ENCODE measurements around the gene HMGCS2. TPM values are rescaled to one million over a fixed set of nuclear protein-coding genes. Genes with fewer than 3 reads are reported as not detected.
A peak's percentile ranks its signal among the peaks of the same experiment; 100 is the strongest.

The HMGCS2 gene
- polyA plus RNA-seq, 1 experiment, result not detected

GRCh38 chr1:119715542-119715941 lies 53.2 kb downstream of the HMGCS2 start:
- no peak overlapping the region; the same call in 1 of the 2 replicates for H3K4me3 ChIP-seq (ENCODE audit: low read depth, low read length)
- ChIA-PET CTCF (interaction anchor here (1.0 to 1.5 kb wide), 3 partner anchors 26 to 40 kb away, joined by 3 to 4 read pairs (median 3); no protein-coding TSS in a partner anchor), POLR2A (no interaction called here)
- TF ChIP-seq, protein P1, sequence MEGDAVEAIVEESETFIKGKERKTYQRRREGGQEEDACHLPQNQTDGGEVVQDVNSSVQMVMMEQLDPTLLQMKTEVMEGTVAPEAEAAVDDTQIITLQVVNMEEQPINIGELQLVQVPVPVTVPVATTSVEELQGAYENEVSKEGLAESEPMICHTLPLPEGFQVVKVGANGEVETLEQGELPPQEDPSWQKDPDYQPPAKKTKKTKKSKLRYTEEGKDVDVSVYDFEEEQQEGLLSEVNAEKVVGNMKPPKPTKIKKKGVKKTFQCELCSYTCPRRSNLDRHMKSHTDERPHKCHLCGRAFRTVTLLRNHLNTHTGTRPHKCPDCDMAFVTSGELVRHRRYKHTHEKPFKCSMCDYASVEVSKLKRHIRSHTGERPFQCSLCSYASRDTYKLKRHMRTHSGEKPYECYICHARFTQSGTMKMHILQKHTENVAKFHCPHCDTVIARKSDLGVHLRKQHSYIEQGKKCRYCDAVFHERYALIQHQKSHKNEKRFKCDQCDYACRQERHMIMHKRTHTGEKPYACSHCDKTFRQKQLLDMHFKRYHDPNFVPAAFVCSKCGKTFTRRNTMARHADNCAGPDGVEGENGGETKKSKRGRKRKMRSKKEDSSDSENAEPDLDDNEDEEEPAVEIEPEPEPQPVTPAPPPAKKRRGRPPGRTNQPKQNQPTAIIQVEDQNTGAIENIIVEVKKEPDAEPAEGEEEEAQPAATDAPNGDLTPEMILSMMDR (IDR thresholded peaks at IDR 0.05; ENCODE audit: low read depth, low read length), result no peak
- no peaks in the 10 kb centered on the region for H3K27me3 ChIP-seq (ENCODE audit: control insufficient read depth, insufficient read depth, low read length)
- H3K9me3 ChIP-seq (ENCODE audit: control insufficient read depth, insufficient read depth, low read length), result peaks cover 3% of the 10 kb centered on the region; the same call in 1 of the 2 replicates
- H3K27ac ChIP-seq (ENCODE audit: low read depth, low read length), result no peak overlapping the region
- DNase-seq (ENCODE audit: low read depth, low spot score), result no peak

GRCh38 chr1:119714583-119714982 lies 54.1 kb downstream of the HMGCS2 start:
- H3K27ac ChIP-seq (ENCODE audit: low read depth, low read length), result no peak overlapping the region
- peaks cover 3% of the 10 kb centered on the region; the same call in 1 of the 2 replicates for H3K9me3 ChIP-seq (ENCODE audit: control insufficient read depth, insufficient read depth, low read length)
- ChIA-PET POLR2A (no interaction called here), CTCF (interaction anchor here (1.4 to 1.5 kb wide), 2 partner anchors 27 to 39 kb away, joined by 3 to 4 read pairs; no protein-coding TSS in a partner anchor)
- TF ChIP-seq, protein P1 (IDR thresholded peaks at IDR 0.05; ENCODE audit: low read depth, low read length), result no peak
- H3K27me3 ChIP-seq (ENCODE audit: control insufficient read depth, insufficient read depth, low read length), result peaks cover under 1% of the 10 kb centered on the region
- peak overlapping the region; percentile 99 for H3K4me3 ChIP-seq (ENCODE audit: low read depth, low read length)
- DNase-seq (ENCODE audit: low read depth, low spot score), result no peak

DNA sequence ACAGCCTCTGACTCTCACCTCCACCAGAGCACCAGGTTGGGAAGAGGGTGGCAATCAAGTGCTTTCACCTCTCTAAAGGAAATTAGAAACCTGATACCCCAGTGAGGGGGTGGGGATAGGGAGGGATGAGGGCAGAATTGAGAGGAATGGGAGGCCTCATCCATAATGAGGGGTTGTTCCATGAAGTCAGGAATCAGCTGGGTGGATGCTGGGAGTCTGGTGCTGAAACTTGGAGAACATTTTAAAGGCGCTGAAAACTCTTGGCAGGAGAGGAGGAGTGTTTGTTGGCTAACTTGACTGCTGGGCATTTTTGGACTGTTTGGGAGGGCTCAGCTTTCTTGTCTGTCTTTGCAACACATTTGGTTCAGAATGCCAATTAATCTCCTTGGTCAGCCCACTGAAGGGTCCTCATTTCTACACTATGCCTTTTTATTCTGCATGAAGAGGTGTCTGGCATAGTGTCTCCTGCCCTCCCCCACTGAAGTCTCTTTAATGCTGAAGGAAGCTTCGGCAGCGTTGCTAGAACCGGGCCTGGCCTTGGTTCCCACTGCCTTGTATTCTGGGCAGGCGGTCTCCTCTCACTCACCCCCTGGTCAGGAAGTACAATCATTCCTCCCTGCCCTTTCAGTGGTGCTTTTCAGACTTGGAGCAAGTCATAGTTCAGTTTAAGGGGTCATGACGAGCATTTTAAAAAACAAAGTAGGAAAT lies 54.8 kb downstream of the HMGCS2 start:
- Histone ChIP-seq H3K9me3 (ENCODE audit: control insufficient read depth, insufficient read depth, low read length) (peaks cover 3% of the 10 kb centered on the region; the same call in 1 of the 2 replicates), H3K4me3 (ENCODE audit: low read depth, low read length) (peak overlapping the region; percentile 99), H3K27ac (ENCODE audit: low read depth, low read length) (peak overlapping the region; percentile 85), H3K27me3 (ENCODE audit: control insufficient read depth, insufficient read depth, low read length) (peaks cover 8% of the 10 kb centered on the region)
- ChIA-PET CTCF (interaction anchor here (4.3 kb wide), 1 partner anchor 39 kb away, joined by 29 read pairs; no protein-coding TSS in a partner anchor), POLR2A (no interaction called here)
- no peak for DNase-seq (ENCODE audit: low read depth, low spot score)
- TF ChIP-seq, protein P1 (IDR thresholded peaks at IDR 0.05; ENCODE audit: low read depth, low read length), result no peak

DNA sequence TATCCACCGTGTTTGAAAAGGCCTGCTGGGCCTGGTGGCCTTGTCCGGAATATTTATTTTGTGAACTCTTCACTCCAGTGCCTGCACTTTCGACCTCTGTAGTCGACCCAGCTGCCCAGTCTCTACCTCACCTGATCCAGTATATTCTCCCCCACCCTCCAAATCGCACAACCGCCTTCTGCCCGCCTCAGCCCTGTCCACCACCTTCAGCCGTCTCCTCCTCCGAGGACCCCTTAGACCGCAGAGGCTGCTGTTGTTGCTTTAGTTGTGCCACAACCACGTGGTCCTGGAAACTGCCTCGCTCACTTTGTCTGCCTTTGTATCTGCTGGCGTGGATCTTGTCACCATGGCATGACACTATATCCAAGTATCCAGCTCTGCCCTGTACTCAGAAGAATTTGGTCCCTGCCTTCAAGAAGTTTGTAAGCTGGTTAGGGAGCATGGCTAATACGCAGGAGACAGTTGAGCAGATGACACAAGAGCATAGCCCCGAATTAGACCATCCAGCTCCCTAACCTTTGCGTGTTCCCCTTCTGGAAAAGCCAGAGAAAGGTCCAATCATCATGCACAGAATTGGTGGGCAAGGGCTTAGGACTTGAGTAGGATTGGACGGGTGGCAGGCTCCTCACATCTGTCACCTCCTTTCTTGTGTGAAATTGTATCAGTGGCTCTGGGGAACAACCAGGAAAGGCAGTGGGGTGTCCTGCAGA lies 55.5 kb downstream of the HMGCS2 start:
- peaks cover 3% of the 10 kb centered on the region; the same call in 1 of the 2 replicates for H3K9me3 ChIP-seq (ENCODE audit: control insufficient read depth, insufficient read depth, low read length)
- peaks cover 14% of the 10 kb centered on the region for H3K27me3 ChIP-seq (ENCODE audit: control insufficient read depth, insufficient read depth, low read length)
- POLR2A ChIA-PET, result no interaction called here
- peak overlapping the region; percentile 99 for H3K4me3 ChIP-seq (ENCODE audit: low read depth, low read length)
- H3K27ac ChIP-seq (ENCODE audit: low read depth, low read length), result peak overlapping the region; percentile 85
- TF ChIP-seq, protein P1 (IDR thresholded peaks at IDR 0.05; ENCODE audit: low read depth, low read length), result no peak
- DNase-seq (ENCODE audit: low read depth, low spot score), result no peak
- CTCF ChIA-PET, result interaction anchor here (4.3 kb wide), 1 partner anchor 38 kb away, joined by 29 read pairs; no protein-coding TSS in a partner anchor
